ENCODE results near the gene TAF11. TPM values are rescaled to one million over a fixed set of nuclear protein-coding genes. Genes with fewer than 3 reads are reported as not detected.
"Not testable (repeated sequence)": the region's sequence is repeated elsewhere in the genome, so short reads cannot be mapped to it uniquely, and the experiment has no call there.

TAF11 gene
- total RNA-seq, 1 donor from 2014 or later = 40.7 TPM

GRCh38 chr6:34904990-34905613 lies 17.3 kb upstream of the TAF11 start:
- H3K27me3 Mint-ChIP-seq = no peaks in the 10 kb centered on the region
- peaks cover 20% of the 10 kb centered on the region for H3K4me1 Mint-ChIP-seq (ENCODE audit: unreplicated experiment)
- H3K27ac Mint-ChIP-seq = no peak overlapping the region
- no peak for DNase-seq (ENCODE audit: extremely low spot score, unreplicated experiment)
- TF ChIP-seq CTCF (conservative IDR thresholded peaks at IDR 0.05) = no peak
- no peaks in the 10 kb centered on the region for H3K9me3 Mint-ChIP-seq
- no peak overlapping the region for H3K4me3 Mint-ChIP-seq
- H3K36me3 Mint-ChIP-seq = no peaks in the 10 kb centered on the region

GRCh38 chr6:34901930-34902329 lies 14.1 kb upstream of the TAF11 start:
- H3K9me3 Mint-ChIP-seq = no peaks in the 10 kb centered on the region
- H3K4me1 Mint-ChIP-seq (ENCODE audit: unreplicated experiment) = peaks cover 6% of the 10 kb centered on the region
- no peak overlapping the region for H3K4me3 Mint-ChIP-seq
- peak overlapping the region; percentile 33 for H3K27ac Mint-ChIP-seq
- no peak for DNase-seq (ENCODE audit: extremely low spot score, unreplicated experiment)
- TF ChIP-seq CTCF (conservative IDR thresholded peaks at IDR 0.05) = no peak
- H3K36me3 Mint-ChIP-seq = no peaks in the 10 kb centered on the region
- H3K27me3 Mint-ChIP-seq = no peaks in the 10 kb centered on the region

- no peak for TF ChIP-seq CTCF (conservative IDR thresholded peaks at IDR 0.05)
- Mint-ChIP-seq H3K27ac (no peak overlapping the region), H3K36me3 (no peaks in the 10 kb centered on the region), H3K4me1 (ENCODE audit: unreplicated experiment) (no peaks in the 10 kb centered on the region), H3K9me3 (no peaks in the 10 kb centered on the region), H3K4me3 (no peak overlapping the region), H3K27me3 (no peaks in the 10 kb centered on the region)
- DNase-seq (ENCODE audit: extremely low spot score, unreplicated experiment) = no peak
Observed at GRCh38 chr6:34900321-34901031, 12.6 kb upstream of the TAF11 start.

- not testable (repeated sequence) for H3K27ac Mint-ChIP-seq; H3K27me3 Mint-ChIP-seq; H3K4me3 Mint-ChIP-seq; H3K9me3 Mint-ChIP-seq; H3K4me1 Mint-ChIP-seq (ENCODE audit: unreplicated experiment); H3K36me3 Mint-ChIP-seq; DNase-seq (ENCODE audit: extremely low spot score, unreplicated experiment)
Observed at GRCh38 chr6:34899748-34900147, 11.9 kb upstream of the TAF11 start.

GRCh38 chr6:34897716-34898115 lies 9.9 kb upstream of the TAF11 start:
- DNase-seq (ENCODE audit: extremely low spot score, unreplicated experiment) = no peak
- Mint-ChIP-seq H3K9me3 (no peaks in the 10 kb centered on the region), H3K27ac (peak overlapping the region; percentile 56), H3K4me1 (ENCODE audit: unreplicated experiment) (no peaks in the 10 kb centered on the region), H3K36me3 (no peaks in the 10 kb centered on the region), H3K4me3 (no peak overlapping the region), H3K27me3 (no peaks in the 10 kb centered on the region)
- no peak for TF ChIP-seq CTCF (conservative IDR thresholded peaks at IDR 0.05)

GRCh38 chr6:34897130-34897529 lies 9.3 kb upstream of the TAF11 start:
- no peak overlapping the region for H3K4me3 Mint-ChIP-seq
- peaks cover under 1% of the 10 kb centered on the region for H3K4me1 Mint-ChIP-seq (ENCODE audit: unreplicated experiment)
- no peak overlapping the region for H3K27ac Mint-ChIP-seq
- no peaks in the 10 kb centered on the region for H3K36me3 Mint-ChIP-seq
- no peak for TF ChIP-seq CTCF (conservative IDR thresholded peaks at IDR 0.05)
- H3K27me3 Mint-ChIP-seq = no peaks in the 10 kb centered on the region
- H3K9me3 Mint-ChIP-seq = no peaks in the 10 kb centered on the region
- DNase-seq (ENCODE audit: extremely low spot score, unreplicated experiment) = no peak

All from type B pancreatic cell (in vitro differentiated cells).